CD1c-positive myeloid dendritic cell (primary cell): ENCODE measurements around the gene METTL16.
"Not testable (repeated sequence)": the region's sequence is repeated elsewhere in the genome, so short reads cannot be mapped to it uniquely, and the experiment has no call there.

Experiments used
- DNase-seq: peaks from one replicate; pipeline ENCODE4 v3.0.0-alpha.2; 2016; ENCODE audit errors: extremely low spot score

The METTL16 gene

GRCh38 chr17:2452216-2452750 is 59.4 kb downstream of the METTL16 start:
- peak; percentile 19 for DNase-seq

GRCh38 chr17:2450016-2450650 is 61.6 kb downstream of the METTL16 start:
- DNase-seq, result no peak

DNA sequence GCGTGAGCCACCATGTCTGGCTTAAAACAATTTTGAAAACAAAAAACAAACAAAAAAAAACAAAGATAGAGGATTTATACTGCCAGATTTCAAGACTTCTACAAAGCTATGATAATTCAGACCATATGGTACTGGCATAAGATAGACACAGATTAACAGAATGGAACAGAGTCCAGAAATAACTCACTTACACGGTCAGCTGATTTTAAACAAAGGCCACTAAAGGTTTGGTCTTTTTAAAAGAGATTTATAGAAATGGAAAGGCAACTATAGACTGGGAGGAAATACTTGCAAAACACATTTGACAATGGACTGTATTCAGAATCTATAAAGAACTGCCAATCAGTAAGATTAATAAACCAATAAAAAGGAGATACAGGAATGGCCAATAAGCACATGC is 62.2 kb downstream of the METTL16 start:
- no peak for DNase-seq

DNA sequence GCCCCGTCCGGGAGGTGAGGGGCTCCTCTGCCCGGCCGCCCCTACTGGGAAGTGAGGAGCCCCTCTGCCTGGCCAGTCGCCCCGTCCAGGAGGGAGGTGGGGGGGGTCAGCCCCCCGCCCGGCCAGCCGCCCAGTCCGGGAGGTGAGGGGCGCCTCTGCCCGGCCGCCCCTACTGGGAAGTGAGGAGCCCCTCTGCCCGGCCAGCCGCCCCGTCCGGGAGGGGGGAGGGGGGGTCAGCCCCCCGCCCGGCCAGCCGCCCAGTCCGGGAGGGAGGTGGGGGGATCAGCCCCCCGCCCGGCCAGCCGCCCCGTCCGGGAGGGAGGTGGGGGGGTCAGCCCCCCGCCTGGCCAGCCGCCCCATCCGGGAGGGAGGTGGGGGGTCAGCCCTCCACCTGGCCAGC is 64.2 kb downstream of the METTL16 start:
- DNase-seq, result not testable (repeated sequence)

GRCh38 chr17:2445638-2446037 is 66.0 kb downstream of the METTL16 start:
- no peak for DNase-seq

DNA sequence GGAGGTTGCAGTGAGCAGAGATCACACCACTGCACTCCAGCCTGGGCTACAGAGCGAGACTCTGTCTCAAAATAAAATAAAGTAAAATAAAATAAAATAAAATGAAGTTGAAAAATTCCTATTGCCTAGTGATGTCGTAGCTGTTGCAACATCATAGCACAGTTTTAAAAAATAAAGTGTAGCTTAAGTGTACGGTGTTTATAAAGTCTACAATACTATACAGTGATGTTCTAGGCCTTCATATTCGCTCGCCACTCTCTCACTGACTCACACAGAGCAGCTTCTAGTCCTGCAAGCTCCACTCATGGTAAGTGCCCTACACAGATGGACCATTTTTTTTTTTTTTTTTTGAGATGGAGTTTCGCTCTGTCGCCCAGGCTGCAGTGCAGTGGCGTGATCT is 67.3 kb downstream of the METTL16 start:
- no peak for DNase-seq

DNA sequence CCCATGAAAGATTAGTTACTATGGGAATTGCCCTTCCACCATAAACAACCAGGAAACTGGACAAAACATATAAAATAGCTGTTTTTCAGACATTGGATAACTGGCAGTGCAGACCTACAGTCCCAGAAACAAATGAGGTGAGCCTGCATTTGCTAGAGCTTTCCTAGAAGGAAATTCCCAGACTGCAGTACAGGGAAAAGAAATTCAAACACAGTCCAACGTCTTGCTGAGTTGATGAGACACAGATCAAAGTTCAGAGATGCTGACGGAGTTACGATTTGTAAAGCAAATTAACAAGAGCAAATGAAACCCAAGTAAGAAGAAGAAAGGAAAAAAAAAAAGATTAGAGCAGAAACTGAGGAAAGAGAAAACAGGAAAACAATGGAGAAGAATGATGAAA is 69.5 kb downstream of the METTL16 start:
- DNase-seq, result no peak

- DNase-seq, result no peak
Measured at GRCh38 chr17:2440930-2441329, 70.8 kb downstream of the METTL16 start.

DNA sequence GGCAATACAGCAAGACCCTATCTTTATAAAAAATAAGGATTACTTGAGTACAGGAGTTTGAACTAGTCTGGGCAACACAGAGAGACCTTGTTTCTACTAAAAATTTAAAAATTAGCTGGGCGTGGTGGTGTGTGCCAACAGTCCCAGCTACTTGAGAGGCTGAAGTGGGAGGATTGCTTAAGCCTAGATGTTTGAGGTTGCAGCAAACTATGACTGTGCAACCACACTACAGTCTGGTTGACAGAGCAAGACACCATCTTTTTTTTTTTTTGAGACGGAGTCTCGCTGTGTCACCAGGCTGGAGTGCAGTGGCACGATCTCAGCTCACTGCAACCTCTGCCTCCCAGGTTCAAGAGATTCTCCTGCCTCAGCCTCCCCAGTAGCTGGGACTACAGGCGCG is 71.7 kb downstream of the METTL16 start:
- peak; percentile 91 for DNase-seq

DNA sequence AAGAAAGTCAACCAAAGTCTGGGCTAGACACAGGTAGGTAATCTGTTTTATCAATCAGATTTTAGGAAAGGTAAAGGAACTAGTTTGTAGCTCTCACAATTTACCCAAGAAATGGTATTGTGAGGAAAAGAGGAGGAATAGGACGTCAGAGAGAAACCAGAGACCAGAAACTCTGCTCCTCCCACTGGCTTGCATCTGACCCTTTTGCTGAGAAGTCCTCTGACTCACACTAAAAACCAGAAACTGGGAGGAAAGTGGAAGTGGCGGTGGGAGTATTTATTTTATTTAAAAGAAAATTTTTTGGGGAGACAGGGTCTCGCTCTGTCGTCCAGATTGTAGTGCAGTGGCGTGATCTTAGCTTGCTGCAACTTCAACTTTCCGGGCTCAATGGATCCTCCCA is 72.9 kb downstream of the METTL16 start:
- peak; percentile 91 for DNase-seq

DNA sequence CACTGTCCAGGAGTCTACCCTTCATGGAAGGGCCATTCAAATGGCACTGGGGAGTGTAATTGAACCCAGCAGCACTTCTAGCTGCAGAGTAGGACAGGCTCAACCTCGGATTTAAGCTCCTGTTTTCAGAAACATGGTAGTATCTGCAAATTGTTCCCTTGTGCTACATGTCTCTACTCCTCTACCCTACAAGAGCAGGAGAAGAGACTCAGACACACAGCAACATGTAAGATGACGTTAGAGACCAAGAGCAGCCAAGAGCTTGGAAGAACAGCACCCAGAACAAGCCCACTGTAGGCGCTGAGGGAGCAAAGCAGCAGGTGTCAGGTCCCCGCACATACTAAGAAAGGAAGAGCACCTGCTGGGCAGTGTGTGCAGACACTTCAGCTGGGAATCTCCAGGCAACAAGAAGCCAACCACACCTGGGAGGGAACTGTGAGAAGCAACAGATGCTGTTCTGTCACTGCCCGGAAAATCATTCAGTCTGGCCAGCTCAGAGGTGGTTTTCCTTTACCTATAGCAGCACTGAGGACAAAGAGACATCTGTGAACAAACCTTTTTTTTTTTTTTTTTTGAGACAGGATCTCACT is 75.3 kb downstream of the METTL16 start:
- no peak for DNase-seq

- no peak for DNase-seq
Measured at GRCh38 chr17:2435862-2436261, 75.8 kb downstream of the METTL16 start.

GRCh38 chr17:2435181-2435741 is 76.4 kb downstream of the METTL16 start:
- DNase-seq, result peak; percentile 36

- peak; percentile 60 for DNase-seq
Measured at GRCh38 chr17:2433696-2434095, 78.0 kb downstream of the METTL16 start.

GRCh38 chr17:2427910-2428309 is 83.8 kb downstream of the METTL16 start:
- DNase-seq, result no peak

DNA sequence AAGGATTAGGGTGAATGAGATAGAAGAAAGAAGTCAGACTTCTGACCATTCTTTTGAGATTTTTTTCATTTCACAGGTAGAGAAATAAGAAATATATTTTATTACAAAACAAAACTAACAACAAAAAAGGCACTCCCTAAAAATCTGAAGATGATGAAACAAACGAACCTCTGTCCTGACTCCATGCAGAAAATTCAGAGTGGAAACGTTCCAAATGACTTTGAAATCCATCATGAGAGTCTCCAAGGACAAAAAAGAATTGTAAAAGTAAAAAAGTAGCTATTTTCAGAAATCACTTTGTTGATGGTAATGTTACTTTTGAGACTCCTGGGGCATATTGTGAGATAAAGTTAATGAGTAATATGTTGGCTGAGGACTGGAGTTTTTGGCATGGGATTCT is 84.5 kb downstream of the METTL16 start:
- no peak for DNase-seq

DNA sequence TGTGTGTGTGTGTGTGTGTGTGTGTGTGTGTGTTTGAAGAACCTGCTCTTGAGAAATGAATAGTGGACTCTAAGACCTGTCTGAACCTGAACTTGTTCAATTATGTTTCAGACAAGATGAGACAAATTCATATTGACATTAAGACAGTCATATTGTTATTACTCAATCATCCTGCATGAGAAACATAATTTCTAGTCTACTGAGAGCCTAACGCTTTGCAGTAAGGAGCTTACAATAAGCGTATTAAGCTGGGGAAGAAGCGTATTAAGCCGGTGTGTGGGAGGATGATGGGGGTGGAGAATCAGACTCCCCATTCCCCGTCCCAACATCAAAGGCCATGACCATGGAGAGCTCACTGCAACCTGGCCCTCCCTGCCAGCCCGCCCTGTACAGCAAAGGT is 88.4 kb downstream of the METTL16 start:
- no peak for DNase-seq

DNA sequence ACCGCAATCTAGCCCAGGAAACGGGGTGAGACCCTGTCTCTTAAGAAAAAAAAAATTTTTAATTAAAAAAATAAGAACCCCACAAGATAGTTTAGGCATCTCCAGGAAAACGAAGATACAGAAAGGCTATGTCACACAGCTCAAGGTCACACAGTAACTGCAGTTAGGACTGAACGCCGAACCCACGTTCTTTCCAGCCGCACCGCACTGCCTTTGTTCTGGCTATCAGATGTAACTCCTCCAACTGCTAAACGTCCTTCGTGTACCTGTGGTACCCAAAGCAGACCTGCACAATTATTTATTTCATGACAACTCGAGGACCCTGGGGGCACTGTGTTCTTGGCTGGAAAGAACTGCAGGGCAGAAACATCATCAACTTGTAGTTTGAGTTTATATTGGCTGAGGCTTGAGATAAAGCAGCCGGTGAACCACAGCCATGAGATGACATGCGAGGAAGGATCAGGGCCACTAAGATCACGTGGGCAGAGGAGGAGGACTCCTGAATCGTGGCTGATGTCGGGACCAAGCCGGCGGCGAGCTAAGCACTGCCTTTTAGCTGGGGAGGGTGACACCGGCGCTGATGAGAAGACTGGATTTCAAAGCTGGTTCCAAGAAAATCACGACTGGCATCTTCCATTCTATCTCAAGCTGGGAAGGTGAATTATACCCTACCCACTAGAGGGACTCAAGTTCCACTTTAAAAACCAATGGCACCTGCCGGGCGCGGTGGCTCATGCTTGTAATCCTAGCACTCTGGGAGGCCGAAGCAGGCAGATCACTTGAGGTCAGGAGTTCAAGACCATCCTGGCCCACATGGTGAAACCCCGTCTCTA is 90.2 kb downstream of the METTL16 start:
- DNase-seq, result no peak

DNA sequence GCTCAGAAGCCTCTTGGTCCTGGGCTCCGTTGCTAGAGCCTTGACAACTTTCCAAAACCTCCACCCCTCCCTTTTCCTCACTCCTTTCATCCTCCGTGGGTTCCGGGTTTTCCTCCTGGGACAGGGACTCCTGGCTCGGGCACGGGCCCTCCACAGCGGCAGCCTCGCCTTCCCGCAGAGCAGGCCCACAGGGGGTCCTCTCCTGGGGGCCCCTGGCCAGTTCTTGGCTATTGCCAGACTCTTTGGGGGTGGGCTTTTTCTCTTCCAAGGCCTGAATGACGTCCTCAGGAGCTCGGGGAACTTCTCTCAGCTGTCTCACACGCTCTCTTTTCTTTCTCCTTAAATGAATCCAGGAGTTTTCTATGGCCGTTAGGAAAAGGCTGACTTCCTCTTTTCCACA is 91.5 kb downstream of the METTL16 start:
- no peak for DNase-seq

DNA sequence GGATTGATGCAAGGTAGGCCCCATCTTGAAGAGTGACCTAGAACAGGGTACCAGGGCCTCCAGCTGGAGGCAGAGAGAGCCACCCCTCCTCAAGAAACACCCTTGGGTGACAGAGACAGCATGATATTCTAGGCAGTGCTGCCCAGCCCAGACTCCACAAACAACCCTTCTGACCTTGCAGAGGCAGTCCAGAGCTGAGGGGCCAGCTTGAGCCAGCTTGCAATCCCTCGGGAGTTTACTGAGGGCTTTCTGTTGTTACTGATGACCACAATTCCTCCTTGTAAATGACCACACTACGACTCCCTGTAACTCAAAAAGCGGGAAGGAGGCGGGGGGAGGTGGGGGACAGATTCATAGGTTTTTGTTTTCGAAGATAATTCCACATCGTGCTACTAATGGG is 92.2 kb downstream of the METTL16 start:
- DNase-seq, result no peak

DNA sequence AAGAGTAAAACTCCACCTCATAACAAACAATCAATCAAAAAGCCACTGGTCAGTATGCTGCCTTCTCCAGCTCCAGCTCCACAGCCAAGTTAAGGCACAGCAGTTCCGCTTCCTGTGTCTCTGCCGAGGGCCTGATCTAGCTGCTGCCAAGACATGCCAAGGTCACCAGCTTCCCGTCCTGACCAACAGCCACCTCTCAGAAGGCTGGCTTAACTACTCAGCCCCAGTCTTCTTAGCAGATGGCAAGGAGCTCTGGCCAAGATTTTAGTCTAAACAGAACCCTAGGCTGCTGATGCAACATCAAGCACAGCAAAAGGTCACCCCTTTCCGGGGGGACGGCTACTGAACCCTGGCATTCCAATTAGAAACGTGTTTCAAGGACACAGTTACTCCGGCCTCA is 93.1 kb downstream of the METTL16 start:
- no peak for DNase-seq

DNA sequence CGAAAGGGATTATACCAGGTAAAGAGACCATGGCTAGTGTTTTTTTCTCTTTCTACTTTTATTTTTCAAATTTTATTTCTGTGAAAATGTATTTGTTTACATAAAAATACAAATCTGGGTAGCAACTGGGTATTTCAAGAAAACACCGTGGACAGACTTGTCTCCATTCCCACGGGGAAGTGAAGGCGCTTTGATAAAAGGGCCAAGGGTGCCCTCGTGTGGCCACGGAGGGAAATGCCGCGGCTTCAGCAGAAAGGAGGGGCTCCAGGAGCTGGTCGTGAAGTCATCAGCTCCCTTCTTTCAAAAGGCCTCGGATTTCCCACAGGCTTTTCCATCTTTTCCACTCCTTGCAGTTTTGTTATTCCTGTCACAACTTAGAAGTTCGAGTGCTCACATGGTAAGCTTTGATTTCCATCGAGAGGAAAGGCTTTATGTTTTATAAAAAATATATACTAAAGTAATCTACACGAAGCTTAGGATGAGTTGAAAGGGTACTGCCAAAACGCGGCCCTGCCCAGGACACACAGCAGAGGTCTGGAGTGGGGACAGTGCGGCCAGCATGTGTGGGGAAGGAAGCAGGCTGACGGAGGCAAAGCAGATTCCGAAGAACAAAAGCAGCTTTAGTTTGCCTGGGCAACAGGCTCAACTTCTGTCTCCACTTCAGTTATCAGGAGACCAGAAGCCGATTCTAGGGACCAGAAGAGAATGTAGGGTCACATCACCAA is 95.5 kb downstream of the METTL16 start:
- DNase-seq, result peak; percentile 94
